Stimulated activated CD4-positive, alpha-beta T cell treated with anti-CD3 and anti-CD28 coated beads, TNF-alpha, amount 100 ng/mL, for 24 hours (primary cell): ENCODE data around the gene SDC3.
"Not testable (repeated sequence)": the region's sequence is repeated elsewhere in the genome, so short reads cannot be mapped to it uniquely, and the experiment has no call there.

Experiments used
- DNase-seq, 3 experiments: peaks; one replicate each; pipeline ENCODE4 v3.0.0-alpha.2; 2020; ENCODE audit warnings: low read depth in 3 of 3

The SDC3 gene

DNA sequence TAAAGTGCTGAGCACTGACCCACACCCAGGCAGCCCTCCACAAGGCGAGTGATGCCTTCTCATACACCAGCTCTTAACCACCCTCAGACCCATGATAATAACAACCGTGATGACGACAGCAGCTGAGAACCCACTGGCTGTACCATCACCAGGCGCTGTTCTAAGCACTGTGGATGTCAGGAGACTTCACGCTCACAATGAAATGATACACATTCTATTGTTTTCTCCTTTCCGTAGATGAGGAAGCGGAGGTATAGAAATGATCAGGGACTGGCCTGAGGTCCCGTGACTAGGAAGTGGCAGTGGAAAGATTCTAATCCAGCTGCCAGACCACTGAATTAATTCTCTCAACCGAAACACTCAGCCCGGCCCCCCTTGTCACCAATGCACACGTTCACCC lies 32.6 kb downstream of the SDC3 start:
- no peak for DNase-seq

DNA sequence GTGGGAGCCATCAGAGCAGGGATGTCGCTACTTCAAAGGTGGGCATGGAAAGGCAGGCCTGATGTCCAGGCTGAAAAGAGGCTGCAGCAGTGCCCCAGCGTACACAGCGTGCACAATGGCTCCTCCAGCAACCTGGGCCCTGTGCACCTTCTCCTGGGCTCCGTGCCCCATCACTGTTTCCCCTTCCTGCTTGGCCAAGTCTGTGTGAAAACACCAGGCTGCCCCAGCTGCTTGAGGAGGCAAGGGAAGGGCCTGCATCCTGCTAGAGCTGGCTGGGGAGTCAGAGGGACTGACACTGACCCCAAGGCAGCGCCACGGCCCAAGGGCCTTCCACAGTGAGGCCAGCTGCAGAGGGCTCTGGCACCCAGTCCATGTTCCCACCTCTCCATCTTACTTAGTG lies 33.4 kb downstream of the SDC3 start:
- DNase-seq: no peak

DNA sequence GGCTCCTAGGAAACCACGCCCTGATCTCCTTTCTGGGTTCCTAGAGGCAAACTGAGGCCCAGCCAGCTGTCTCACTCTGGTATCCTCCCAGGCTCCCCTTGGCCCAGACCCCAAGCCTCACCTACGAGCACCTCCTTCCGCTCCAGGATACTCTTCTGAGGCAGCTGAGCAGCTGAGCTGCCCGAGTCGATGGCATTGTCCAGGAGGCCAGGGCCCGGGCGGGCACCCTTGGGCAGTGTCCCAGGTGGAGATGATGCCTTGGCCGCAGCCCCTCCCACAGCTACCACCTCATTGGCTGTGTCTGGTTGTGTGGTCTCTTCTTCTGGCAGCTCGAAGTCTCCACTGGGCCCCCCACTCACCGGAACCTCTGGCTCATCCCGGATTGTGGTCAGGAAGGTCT lies 34.4 kb downstream of the SDC3 start:
- DNase-seq: no peak

DNA sequence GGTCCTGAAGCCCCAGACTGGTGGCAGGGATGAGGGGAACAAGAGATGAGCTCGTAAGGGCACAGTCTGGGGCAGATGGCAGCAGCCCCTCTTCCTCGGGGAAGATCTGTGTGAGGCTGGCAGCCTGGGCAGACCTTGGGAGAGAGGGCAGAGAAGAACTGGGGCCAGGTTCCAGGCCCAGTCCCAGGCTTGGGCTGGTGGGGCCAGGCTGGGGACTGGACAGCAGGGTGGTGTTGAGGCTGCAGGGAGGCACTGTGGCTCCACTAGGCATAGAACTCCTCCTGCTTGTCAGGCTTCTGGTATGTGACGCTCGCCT lies 35.7 kb downstream of the SDC3 start:
- DNase-seq: no peak

DNA sequence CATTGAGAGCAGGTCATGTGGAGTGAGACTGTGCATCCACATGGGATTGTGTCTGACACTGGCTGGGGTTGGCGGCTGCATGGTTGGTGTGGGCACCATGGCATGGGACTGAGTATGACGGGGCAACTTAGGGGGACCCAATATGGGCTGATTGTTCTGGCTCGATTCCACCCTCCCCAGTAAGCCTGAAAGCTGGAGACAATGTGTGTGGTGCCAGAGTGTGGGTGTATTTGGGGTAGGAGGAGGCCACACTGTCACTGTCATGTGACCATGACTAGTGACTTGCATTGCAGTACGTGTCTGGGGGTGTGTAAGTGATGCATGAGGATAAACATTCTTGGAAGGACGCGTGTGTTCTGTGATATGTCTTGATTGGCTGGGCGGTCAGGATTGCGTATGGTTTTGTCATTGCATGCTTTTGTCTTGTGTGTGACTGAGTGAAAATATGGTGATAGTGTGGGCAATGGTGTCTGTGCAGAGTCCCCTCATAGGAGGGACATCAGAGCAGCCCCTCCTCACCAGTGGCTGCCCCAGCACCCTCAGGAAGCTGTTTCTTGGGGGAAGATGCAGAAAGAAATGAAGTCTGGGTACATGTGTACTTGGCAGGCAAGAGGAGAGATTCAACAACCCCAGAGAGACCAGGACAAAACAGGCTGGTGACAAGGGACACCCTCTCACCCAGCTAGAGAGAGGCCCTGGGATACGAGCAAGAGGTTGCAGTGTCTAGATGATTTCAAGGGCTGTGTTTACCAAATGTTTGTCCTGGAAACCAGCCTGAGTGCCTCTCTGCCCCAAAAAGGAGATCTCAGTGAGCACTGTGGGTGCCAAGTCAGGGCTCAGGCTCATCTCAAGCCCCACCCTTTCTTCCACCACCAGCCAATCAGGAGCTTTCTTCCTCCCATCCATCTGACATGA lies 36.3 kb downstream of the SDC3 start:
- DNase-seq: no peak

DNA sequence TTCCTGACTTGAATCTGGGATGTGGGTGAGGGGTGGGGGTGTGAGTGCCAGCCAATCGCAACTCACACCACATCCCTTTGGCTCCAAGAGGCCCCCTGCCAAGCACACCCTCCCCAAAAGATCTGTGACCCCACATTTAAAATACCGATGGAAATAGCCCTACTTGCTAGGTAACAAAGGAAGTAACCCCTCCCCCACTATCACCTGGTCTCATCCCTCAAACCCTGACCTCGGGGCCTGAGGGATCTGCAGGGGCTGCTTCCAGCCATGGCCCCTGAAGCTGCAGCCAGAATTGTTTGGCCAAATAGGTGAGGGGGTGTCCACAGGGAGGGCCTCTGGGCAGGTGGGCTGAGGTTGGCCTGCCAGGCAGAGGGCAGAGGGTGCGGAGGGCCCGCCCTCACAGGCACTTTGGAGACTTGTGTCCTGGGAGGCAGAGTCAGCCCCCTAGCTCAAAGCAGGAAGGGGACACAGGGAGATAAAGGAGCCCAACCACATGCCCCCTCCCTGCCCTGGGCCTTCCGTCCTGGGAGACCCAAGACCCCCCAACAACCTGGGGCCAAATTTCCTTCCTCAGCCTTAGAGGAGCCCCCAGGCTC lies 37.2 kb downstream of the SDC3 start:
- DNase-seq: no peak

DNA sequence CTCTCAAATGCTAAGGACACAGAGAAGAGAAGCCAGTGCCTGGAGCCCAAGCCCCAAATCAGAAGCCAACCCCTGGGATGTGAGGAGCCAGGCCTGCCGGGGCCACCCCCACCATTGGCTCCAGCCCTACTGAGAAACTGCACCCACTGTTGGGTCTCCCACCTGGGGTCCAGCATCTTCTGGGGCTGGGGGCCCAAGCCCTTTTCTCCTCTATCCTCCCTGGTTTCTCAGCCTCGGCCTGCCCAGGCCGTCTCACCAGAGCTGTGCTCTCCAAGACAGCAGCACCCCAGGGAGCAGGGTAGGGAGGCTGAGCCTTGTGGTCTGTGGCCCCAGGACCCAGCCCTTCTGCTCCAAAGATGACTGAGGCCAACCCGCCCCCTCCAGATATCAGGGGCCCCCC lies 37.9 kb downstream of the SDC3 start:
- DNase-seq: no peak

DNA sequence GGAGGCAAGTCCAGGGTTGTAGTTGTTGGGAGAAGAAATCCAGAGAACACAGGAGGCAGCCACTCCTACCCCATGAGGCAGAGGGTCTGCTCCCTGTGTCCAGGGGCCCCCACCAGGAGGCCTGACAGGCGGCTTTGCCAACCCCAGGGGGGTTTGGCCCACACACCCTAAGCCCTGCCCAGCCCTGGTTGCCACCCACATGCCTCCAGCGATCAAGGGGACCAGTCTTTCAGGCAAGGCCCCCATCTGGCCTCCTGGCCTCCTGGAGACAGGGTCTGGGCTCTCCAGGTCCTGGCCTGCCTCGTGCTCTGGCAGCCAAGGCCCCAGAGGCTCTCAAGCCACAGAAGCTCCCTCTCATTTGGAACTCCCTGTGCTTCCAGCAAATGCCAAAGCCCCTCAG lies 38.5 kb downstream of the SDC3 start:
- no peak for DNase-seq

DNA sequence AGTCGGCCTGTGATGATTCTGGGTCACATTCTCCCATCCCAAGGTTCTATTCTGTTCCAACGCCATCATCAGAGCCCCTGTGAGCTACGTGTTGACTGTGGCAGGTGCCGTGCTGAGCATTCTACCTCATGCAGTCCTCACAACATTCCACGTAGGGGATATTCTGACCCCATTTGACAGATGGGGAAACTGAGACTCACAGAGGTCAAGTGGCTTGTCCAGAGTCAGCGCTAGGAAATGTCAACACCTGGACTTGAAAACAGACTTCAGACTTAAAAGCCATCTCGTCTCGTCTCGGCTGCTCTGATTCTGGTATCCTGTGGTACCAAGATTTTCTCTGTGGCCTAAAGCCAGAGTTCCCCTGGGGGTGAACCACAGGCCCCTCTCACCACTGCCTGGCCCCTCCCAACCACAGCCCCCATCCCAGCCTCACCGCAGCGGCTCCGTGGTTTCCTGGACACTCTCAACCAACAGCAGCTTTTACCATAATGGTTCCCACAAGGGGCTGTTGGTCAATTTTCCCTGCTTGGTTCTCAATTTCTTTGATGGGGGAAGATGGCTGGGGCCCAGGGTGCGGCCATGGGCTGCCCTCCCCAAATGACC lies 39.6 kb downstream of the SDC3 start:
- DNase-seq: no peak

DNA sequence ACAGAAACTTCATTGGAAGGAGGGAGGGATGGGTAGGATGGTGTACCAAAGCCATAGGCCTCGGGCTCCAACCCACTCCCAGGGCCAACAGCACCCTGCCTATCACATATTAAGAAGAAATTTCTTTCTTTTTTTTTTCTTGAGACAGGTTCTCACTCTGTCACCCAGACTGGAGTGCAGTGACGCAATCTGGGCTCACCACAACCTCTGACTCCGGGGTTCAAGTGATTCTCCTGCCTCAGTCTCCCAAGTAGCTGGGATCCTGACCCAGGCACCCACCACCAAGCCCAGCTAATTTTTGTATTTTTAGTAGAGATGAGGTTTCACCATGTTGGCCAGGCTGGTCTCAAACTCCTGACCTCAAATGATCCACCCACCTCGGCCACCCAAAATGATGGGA lies 40.5 kb downstream of the SDC3 start:
- not testable (repeated sequence) for DNase-seq

DNA sequence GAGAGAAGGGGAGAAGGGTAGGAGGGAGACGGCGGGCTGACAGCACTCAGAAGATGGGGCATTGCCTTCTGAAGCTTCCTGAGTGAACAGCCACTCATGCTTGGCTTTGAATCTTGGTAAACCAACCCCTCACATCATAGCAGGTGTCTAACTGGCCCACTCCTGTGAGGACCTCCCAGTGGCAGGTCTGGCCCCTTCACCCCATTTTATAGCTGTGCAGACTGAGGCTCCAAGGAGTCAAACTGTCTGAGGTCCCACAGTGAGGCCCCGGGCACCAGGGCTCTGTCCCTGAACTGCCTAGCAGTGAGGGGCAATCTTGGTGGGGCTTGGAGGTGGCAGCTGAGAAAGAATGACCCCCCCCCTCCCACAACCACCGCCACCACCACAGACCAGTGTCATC lies 41.0 kb downstream of the SDC3 start:
- no peak for DNase-seq

DNA sequence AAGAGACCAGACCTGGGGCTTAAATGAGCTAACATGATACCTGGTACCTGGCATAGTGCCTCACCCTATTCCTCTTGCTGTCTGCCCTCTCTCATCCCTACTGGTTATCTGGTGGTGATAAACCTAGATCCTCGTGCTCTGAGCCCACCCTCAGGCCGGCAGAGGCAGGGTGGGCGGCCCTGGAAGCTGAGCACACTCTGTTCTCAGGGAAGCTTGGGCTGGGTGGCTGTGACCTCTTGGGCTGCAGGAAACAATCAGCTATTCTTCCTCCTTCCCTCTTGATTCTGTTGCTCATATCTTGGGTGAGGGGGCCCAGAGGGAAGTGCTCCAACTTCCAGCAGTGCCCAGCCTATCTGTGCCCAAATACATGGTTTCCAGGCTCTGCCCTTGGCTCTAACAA lies 42.0 kb downstream of the SDC3 start:
- DNase-seq: no peak

DNA sequence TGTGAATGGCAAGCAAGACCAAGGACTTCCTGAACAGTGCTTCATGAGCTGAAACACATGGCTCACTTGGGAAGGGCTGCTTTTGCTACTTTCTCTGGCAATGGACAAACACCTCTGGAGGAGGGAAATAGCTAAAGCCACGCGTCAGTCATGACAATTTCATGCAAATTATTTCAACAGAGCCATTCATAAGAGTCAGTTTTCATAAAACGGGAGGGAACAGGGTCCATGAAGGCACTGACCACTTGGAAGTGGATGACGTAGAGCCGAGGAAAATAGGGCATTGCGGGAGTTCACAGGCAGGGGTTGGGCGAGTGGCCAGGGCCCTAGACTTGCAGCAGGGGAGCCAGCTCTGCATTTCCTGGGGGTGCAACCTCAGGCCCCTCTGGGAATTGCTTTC lies 43.9 kb downstream of the SDC3 start:
- no peak for DNase-seq

DNA sequence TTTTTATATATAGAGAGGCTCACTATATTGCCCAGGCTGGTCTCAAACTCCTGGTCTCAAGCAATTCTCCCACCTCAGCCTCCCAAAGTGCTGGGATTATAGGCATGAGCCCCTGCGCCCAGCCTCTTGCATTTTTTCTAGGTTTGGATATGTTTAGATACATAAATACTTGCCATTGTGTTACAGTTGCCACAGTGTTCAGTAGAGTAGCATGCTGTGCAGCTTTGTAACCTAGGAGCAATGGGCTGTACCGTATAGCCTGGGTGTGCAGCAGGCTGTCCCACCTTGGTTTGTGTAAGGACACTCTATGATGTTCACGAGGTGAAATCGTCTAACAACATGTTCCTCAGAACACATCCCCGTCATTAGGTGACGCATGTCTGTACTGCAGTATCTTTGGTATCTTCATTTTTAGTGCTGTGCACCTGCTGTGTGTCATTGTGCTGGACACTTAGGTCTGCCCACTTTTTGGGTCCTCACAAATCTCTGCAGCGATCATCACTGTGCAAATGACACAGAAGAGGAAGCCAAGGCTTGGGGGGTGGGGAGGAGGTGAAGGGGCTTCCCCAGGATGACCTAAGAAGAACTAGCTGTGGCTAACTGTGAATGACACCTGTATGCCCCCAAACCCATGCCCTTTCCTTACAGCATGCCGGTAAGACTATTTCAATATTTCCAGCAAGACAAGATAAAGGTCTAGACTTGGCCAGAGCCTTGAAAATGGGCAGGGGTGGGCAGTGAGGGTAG lies 44.5 kb downstream of the SDC3 start:
- DNase-seq: no peak

DNA sequence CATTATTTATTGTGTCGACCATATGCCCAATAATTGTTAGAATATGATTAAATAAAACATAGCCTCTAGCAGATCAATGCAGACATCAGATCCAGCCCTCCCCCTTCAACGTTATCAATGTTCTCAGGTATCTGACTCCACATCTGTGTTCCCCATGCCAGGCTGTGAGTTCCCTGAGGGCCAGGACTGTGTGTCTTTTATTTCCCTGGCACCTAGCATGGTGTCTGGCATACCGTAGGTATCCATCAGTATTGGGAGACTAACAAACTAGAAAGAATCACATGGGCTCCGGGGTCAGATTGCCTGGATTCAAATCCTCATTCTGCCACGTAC lies 48.3 kb downstream of the SDC3 start:
- no peak for DNase-seq

DNA sequence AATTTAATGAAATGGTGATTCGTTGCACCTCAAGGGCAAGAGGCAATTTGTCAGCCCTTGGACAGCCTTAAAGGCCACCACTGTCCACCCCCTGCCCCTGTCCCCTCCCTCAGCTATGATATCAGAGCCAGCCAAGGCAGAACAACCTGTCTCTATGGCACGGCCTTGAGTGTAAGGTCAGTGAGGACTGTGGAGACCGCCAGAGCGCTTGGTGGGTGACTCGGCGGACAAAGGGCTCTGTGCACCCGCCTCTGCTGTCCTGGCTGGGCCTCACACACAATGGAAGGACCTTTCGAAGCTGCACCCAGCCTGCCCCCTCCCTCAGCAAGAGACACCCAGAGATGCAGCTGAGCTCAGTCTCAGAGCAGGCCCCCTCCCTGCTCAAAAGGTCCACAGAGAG lies 50.6 kb downstream of the SDC3 start:
- DNase-seq: no peak

DNA sequence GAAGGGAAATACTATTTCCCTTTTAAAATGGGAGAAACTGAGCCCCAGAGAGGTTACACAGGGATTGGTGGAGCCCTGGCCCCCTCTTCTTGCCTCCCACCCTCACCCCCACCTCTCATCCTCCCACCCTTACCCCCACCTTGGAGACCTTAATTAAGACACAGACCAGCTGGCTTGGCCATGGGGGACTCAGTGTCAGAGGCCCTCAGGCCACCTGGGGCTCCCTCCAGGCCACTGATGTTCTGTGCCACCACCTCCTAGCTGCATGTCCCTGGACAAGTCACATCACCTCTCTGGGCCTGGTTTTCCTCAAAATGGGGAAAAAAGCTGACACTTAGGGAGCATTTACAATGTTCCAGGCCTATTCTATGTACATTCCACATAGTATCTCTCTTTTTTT lies 51.5 kb downstream of the SDC3 start:
- no peak for DNase-seq

DNA sequence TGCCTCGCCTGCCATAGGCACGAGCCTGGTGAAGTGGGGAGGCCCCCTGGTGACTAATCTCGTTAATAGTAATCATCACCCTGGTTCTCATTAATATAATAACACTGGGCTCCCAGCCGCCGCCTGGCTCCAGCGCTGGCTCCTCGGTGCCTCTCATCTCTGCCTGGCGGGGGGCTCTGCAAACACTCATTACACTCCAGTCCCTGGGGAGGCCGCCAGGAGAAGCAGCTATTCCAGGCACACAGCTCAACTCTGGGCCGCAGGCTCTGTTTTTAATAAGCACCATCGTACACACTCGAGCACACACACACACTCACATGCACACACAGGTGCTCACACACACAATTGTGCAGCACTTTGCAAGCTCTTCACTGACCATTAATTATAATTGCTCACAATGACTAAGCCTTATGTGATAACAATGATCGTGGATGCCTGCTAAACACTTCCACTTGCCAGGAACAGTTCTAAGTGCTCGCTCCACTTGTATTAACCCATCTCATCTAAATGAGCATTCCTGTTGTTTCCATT lies 52.2 kb downstream of the SDC3 start:
- peak in 1 of 3 experiments; percentile 5 for DNase-seq

DNA sequence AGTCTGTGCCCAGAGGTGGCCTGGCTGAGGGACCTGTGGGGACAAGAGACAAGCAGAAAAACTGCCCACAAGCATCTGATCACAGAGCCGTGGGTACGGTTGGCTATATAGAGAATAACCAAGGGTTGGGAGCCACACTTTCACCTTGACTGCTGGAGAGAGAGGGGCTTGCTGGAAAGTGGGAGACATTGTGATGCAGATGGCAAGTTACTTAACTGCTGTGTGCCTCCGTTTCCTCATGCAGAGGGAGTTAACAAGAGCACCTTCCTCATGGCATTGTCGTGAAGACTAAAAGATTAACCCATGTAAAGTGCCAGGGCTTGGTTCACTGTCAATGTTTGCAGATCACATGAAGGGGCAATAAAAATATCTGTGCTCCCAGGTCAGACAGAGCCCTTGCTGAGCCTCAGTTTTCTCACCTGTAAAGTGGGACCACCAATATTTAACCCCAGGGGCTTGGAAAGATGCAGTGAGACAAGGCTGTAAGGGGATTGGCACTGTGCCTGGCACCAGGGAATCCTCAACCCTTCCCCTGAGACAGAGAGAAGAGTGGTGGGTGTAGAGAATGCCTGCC lies 52.8 kb downstream of the SDC3 start:
- DNase-seq: no peak

DNA sequence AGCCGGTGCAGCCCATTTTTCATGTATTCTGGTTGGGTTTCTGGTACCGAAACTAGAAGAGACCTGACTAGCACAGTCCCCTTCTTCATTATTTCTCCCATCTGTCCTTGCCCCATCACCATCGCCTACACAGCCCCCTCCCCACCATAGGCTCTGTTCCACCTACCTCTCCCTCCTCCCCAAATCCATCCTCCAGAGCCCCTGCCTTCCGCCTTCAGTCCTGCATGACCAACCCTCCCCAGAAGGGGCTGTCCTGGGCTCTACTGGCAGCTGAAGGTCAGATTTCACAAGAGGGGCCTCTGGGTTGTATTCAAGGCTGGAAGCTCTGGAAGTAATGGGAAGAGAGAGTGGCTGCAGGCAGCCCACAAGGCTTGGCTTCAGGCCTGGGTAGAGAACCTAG lies 55.2 kb downstream of the SDC3 start:
- no peak for DNase-seq

DNA sequence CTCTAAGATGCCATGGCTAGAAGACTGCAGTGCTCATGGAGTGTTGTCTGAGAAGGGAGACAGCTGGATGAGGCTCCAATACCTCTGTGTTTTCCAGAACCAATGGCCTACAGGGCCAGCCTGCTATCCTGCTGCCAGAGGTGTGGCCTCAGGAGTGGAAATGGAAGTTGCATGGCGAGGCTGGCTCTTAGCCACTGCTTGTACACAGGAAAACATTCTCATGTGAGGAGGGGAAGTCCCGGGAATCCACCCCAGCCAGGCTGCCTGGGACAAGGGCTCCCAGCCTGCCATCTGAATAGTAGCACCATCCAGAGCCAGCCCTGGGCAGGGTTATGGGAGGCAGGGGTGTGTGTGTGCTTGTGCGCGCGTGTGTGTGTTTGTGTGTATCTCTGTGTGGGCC lies 56.5 kb downstream of the SDC3 start:
- DNase-seq: no peak

DNA sequence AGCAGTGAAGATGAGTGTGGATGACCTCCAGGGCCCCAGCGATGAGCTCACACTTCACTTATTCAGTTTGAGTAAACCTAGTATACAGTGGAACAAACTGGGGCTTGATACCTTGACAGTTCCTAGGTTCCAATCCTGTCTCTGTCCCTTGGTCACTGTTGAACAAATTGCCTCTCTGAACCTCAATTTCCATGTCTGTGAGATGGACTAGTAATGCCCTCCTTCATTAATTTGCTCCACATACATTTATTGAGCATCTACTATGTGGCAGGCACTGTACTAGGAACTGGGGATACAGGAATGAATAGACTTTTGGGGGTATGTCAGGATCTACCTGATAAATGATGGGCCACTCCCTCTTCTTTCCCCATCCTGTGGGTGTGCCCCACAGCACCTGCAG lies 57.3 kb downstream of the SDC3 start:
- no peak for DNase-seq
